SH-SY5Y (cell line): ENCODE measurements around the gene TRIM56.

Experiments
- GATA2 ChIP-seq: IDR thresholded peaks from 2 replicates; pipeline ENCODE4 v1.6.1; 2011; ENCODE audit warnings: mild to moderate bottlenecking, low read depth, low read length
- GATA3 ChIP-seq: IDR thresholded peaks from 2 replicates; pipeline ENCODE4 v1.6.1; 2011; ENCODE audit warnings: low read depth, mild to moderate bottlenecking, low read length, moderate library complexity

DNA sequence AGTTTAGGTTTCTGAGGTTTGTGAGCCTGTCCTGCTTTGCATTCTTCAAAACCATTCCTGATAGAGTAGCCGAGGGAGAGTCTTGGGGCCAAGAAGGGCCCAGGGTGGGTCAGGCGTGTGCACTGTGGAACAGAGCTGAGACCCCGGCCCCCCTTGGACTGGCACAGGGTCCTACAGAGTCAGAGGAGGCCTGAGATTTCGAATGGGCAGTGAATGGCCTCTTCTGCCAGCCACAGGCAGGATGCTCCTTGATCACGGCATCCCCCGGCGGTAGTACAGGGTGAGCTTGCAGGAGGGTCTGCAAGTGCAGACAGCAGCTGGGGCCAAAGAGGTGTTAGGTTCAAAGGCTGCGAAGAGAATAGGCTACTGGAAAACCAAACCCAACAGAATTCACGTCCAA is 4.6 kb downstream of the TRIM56 start:
- TF ChIP-seq GATA3 (no peak), GATA2 (no peak)
